NCI-H1930 (cell line): ENCODE data around the gene EIF3M.
"Not testable (repeated sequence)": the region's sequence is repeated elsewhere in the genome, so short reads cannot be mapped to it uniquely, and the experiment has no call there.

Experiments used
- DNase-seq, 2 experiments: peaks; one replicate each; lab custom pipeline; 2025; lab: John Stamatoyannopoulos, UW

EIF3M gene

GRCh38 chr11:32596114-32596513, 12.5 kb downstream of the EIF3M start:
- not testable (repeated sequence) for DNase-seq

DNA sequence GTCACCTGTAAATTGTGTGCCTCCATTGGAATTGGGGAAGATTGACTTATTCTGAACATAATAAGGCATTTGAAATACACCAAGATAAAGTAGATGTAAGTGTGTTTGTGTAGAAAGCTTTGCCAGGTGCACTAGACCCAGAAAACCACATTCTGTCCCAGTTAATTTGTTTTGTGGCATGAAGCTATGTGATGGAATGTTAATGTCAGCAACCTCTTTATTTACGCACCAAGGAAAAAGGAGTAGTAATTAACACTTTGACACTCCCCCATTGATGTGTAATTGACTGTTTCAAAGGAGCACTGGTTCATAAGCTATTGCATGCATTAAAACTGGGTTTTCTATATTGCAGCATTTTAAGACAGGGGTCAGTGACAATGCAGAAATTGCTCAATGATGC, 14.3 kb downstream of the EIF3M start:
- no peak for DNase-seq

DNA sequence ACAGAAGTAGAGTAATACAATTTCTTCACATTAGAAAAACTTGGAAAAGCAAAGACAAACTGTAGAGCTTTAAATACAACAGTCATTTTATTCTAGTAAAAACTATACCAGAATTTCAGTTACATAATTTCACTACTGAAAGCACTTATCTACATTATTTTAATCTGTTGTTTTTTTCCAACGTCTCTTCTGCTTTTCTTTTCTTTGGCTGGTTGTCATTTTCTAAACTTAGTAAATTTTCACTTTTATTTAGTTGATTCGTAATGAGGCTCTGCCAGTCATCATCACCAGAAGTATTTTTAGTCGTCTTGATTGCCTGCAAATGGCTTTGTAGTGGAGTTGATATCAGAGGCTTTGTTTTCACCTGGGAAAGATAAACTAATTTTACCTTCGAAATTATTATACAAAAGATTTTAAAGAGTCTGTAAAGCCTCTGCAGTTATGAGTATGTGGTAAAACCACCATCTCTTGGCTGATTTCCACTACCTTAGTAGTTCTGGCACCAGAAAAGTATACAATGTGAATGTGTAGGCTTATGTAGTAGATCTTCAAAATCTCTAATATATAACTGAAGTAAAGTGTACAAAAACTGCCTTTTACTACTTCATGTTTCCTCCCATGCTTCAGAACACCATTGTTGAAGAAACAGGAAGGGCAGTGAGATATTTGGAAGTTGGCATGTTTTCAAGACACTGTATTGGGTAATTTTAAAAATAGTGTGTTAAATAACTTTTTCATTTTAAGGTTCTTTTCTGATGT, 19.2 kb downstream of the EIF3M start:
- no peak for DNase-seq

DNA sequence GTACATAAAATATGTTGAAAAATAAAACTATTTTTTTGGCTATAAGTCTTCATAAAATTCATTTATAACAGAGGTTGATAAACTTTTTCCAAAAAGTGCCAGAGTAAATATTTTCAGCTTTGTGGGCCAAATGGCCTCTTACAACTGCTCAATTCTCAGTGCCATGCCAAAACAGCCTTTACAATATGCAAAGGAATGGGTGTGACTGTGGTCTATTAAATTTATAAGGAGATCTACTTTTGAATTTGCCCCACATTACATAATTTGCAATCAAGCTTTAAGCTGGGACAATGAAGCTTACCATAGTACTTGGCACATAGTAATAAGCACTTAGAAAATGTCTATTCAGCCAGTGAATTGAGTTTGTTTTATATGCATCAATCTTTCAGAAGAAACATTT, 22.6 kb downstream of the EIF3M start:
- DNase-seq = no peak

DNA sequence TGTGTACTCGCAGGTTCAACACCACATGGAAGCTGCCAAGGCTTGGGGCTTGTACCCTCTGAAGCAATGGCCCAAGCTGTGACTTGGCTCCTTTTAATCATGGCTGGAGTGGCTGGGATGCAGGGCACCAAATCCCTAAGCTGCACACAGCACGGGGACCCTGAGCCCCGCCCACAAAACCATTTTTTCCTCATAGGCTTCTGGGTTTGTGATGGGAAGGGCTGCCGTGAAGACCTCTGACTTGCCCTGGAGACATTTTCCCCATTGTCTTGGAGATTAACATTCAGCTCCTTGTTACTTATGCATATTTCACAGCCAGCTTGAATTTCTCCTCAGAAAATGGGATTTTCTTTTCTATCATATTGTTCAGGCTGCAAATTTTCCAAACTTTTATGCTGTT, 25.2 kb downstream of the EIF3M start:
- not testable (repeated sequence) for DNase-seq

GRCh38 chr11:32610797-32611352, 27.2 kb downstream of the EIF3M start:
- no peak for DNase-seq

- no peak for DNase-seq
Observed at GRCh38 chr11:32613500-32614151, 30.0 kb downstream of the EIF3M start.

GRCh38 chr11:32615422-32615821, 31.8 kb downstream of the EIF3M start:
- DNase-seq = no peak

DNA sequence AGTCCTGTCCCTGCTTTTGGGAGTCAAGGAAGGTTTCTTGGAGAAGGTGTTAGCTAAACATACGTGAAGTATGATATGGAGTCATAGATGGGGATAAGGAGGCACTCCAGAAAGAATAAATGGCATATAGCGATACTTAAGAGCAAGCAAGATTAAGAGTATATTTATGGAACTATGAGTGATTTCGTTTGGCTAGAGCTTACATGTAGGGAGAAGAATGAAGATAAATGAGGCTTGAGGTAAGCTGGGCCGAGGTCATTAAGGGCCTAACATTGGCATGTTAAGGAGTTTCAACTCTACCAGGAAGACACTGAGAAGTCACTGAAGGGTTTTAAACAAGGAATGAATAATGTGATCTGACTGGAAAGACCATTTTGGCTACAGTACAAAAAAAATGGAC, 33.3 kb downstream of the EIF3M start:
- DNase-seq = no peak

- no peak for DNase-seq
Observed at GRCh38 chr11:32630844-32631243, 47.2 kb downstream of the EIF3M start.

- no peak for DNase-seq
Observed at GRCh38 chr11:32635819-32636218, 52.2 kb downstream of the EIF3M start.

DNA sequence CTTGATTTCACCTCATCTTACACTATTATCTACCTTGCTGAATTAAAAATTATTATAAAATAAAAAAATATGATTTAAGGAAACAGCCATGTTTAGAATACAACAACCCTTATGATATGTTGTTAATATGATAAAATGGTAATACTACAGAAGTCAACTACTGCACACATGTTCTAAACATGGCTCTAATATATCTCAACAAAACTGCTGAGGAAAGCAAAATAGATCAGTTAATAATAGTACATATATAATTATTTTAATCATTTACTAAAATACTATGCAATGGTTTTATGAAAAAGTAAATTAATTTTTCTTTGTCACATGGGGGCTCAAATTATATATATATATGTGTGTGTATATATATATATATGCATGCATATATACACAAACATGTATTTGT, 57.7 kb downstream of the EIF3M start:
- no peak for DNase-seq

DNA sequence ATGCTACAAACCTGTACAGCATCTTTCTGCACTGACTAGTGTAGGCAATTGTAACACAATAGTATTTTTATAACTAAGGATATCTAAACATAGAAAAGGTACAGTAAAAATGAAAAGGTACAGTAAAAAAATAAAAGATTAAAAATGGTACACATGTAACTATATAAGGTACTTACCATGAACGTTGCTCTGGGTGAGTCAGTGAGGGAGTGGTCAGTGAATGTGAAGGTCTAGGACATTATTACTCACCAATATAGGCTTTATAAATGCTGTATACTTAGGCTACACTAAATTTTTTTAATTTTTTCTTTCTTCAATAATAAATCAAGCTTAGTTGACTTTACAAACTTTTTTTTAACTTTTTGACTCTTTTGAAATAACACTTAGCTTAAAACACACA, 59.9 kb downstream of the EIF3M start:
- DNase-seq = no peak
